ENCODE results near the gene TUBE1.
"Not testable (repeated sequence)": the region's sequence is repeated elsewhere in the genome, so short reads cannot be mapped to it uniquely, and the experiment has no call there.

Gene TUBE1

GRCh38 chr6:112061605-112062004 is 25.7 kb downstream of the TUBE1 start:
- DNase-seq (ENCODE audit: low read depth): no peak

- no peak for DNase-seq (ENCODE audit: low read depth)
These were observed 28.8 kb downstream of the TUBE1 start for GRCh38 chr6:112058243-112059032.

- no peak for DNase-seq (ENCODE audit: low read depth)
These were observed 32.6 kb downstream of the TUBE1 start for GRCh38 chr6:112054555-112055190.

GRCh38 chr6:112054001-112054400 is 33.3 kb downstream of the TUBE1 start, which contains the start of gene CCN6:
CCN6 (plus strand) TSS chr6:112054104; CDS start chr6:112054358, 254 bp downstream.
- DNase-seq (ENCODE audit: low read depth): no peak

- not testable (repeated sequence) for DNase-seq (ENCODE audit: low read depth)
These were observed 36.0 kb downstream of the TUBE1 start for GRCh38 chr6:112051251-112051740.

- no peak for DNase-seq (ENCODE audit: low read depth)
These were observed 36.9 kb downstream of the TUBE1 start for GRCh38 chr6:112050429-112050828.

DNA sequence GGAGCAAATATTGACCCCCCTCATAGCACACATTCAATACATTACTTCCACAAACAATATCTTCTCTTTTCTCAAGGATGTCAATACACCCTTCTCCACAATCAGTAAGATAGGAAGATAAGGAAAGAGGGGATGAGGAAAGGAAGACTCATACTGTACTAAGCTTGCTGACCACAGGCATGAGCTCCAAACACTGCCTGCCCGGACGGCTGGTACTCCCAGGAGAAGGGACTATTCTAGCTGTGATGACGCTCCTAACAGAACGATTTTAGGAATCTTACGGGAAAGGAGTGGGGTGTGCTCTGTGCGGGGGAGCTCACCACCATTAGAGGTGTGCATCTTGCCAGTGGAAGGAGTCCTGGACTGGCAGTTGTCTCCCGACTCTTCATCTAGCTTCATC is 37.3 kb downstream of the TUBE1 start:
- no peak for DNase-seq (ENCODE audit: low read depth)

DNA sequence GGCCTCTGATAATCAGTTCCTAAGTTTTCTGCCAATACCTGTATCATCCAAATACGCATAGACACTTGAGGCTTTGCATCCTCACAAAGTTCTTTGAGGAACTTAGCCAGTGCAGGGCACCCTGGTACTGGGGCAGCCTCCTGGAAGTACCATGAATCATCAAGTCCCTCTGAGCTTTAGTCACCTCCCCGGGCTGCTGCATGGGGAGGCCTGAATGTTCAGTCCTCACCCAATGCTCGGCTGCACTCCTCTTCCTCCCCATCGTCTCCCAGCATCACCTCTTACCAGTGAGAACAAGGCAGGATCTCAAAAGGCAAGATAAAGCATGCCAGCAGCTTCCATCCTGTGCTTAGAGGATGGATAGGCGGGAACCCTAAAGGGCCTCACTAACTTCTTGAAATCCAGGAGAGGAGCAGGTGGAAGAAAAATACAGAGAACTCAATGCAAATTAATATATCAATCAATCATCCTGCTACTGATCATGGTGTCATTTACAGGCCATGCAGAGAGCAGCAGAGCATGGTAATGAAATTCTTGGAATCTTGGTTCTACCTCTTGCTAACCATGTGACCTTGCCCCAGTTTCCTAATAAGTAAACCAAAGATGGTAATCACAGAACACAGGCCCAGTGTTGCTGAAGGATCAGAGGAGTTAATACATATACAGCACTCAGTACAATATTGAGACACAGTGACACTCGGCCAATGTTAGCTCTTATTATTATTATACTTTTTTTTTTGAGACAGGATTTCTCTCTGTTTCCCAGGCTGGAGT is 38.1 kb downstream of the TUBE1 start:
- DNase-seq (ENCODE audit: low read depth): no peak

DNA sequence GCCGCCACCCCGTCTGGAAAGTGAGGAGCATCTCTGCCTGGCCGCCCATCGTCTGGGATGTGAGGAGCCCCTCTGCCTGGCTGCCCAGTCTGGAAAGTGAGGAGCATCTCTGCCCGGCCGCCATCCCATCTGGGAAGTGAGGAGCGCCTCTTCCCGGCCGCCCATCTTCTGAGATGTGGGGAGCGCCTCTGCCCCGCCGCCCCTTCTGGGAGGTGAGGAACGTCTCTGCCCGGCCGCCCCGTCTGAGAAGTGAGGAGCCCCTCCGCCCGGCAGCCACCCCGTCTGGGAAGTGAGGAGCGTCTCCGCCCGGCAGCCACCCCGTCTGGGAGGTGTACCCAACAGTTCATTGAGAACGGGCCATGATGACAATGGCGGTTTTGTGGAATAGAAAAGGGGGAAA is 39.8 kb downstream of the TUBE1 start:
- DNase-seq (ENCODE audit: low read depth): not testable (repeated sequence)

DNA sequence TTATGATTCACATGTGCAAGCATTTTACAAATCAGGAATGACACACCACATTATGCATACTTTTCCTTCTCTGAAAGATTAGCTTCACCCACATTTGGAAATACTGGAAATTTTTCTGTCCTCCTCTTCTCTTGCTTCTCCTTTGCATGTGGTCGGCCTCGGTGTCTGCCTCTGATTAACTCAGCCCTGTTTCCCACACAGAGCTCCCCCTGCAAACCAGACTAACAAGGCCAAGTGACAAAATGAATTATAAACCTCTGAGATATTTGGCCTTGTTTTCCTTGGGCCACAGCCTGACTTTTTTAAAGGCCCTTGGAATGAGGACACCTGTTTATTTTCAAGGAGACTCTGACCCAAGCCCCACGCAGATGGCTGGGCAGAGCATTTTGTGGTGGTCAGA is 42.4 kb downstream of the TUBE1 start:
- DNase-seq (ENCODE audit: low read depth): no peak

- DNase-seq (ENCODE audit: low read depth): no peak
These were observed 43.1 kb downstream of the TUBE1 start for GRCh38 chr6:112044196-112044595.

DNA sequence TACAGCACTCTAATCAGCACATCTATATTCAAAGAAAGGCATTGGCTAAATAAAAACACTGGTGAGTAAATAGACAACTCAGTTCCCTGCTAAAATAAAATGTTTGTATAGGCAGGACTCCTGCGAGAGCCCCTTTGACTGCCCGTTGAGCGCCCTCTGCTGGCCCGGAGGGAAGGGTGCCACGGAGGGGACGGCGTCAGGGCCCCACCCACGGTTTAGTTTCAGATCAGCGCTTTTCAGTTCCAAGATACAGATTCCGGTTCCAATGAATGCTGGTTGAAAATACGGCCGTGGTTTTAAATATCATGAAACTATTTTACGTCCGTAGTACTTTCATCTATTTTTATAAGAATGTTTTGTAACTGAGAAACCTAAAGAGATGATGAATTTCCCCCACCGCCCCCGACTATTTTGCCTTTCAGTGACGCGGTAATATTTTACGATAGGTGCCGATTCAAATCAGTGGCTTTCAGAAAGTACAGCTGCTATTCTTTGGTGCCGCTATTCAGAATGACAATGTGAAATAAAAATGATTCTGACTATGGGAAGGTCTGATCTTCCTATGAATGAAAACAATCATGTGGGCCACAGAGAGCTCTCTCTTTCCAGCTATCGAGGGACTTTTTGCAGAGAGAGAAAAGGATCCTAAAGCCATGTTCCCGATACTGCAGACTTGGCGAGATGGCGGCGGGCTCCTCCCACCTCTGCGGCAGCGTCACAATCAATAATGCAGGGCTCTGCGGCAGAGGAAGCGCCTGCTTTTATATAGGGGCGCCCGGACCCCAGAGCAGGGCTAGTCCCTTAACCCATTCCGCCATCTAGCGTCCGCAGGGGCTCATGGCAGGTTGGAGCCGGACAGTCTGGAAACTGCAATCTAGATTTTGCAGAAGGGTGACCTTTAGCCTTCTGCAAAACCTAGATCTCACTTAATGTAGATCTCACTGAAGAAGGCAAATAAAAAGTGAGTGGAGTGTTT is 44.0 kb downstream of the TUBE1 start:
- peak; percentile 87 for DNase-seq (ENCODE audit: low read depth)

- no peak for DNase-seq (ENCODE audit: low read depth)
These were observed 45.7 kb downstream of the TUBE1 start for GRCh38 chr6:112041535-112041934.

DNA sequence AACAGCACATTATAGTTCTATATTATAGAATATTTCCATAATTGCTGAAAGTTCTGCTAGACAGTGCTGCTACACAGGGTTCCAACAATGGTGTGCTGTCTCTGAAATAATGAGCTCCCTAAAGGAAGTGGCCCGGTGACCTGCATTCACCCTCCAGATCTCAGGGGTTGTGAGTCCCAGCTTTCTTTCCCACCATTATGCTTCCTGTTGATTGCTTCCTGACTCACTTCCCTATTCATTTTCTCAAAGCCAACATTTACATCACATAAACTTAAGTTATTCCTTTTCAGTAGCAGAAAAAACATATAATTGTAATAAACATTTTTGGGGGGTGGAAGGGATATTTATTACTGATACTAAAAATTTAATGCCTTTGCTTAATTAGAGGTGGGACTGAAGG is 46.3 kb downstream of the TUBE1 start:
- DNase-seq (ENCODE audit: low read depth): no peak

- no peak for DNase-seq (ENCODE audit: low read depth)
These were observed 47.9 kb downstream of the TUBE1 start for GRCh38 chr6:112039431-112039770.

GRCh38 chr6:112038756-112039430 is 48.4 kb downstream of the TUBE1 start:
- DNase-seq (ENCODE audit: low read depth): no peak

GRCh38 chr6:112038268-112038667 is 49.0 kb downstream of the TUBE1 start:
- DNase-seq (ENCODE audit: low read depth): no peak

GRCh38 chr6:112037783-112038216 is 49.5 kb downstream of the TUBE1 start:
- no peak for DNase-seq (ENCODE audit: low read depth)

DNA sequence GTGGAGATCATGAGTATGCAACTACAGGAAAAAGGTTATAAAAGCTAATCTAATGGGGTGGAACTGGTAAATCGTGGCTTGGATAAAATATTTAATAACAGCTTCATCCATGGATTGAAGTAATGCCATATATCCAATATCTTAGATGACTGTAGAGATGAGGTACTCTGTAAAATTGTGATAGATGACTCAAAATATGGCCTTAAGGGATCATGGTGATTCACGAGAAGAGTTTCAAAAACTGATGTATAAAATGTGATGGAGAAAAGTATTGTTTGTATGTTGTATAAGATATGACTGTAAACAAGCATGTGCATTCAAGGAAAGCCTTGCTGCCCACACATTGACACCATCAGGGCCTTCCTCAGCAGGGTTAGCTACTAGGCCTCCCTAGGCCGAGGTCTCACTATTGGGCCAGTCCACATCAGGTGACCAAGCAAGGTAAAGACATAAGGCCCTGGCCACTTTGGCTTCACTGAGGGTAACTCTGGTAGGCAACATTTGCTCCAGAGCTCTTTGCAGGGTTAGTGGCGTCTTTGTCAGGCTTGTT is 51.1 kb downstream of the TUBE1 start:
- DNase-seq (ENCODE audit: low read depth): no peak

GRCh38 chr6:112034616-112034995 is 52.7 kb downstream of the TUBE1 start:
- no peak for DNase-seq (ENCODE audit: low read depth)

Measured in stimulated activated CD8-positive, alpha-beta memory T cell treated with anti-CD3 and anti-CD28 coated beads, Interleukin-7, amount 100 ng/mL, for 24 hours (primary cell).